ENCODE results near the gene SLC2A4RG. TPM values are rescaled to one million over a fixed set of nuclear protein-coding genes. Genes with fewer than 3 reads are reported as not detected.

Gene SLC2A4RG
- total RNA-seq, 1 donor from 2014 or later = 50.2 TPM

- TF ChIP-seq CTCF (IDR thresholded peaks at IDR 0.05; ENCODE audit: insufficient read depth, low read length, poor library complexity, severe bottlenecking) = no peak
- Histone ChIP-seq H3K36me3 (ENCODE audit: control insufficient read depth, insufficient read depth, low read length) (peaks cover 2% of the 10 kb centered on the region), H3K4me3 (ENCODE audit: low read depth, low read length) (no peak overlapping the region), H3K27me3 (ENCODE audit: control insufficient read depth, insufficient read depth, low read length) (no peaks in the 10 kb centered on the region)
- DNase-seq (ENCODE audit: low read depth) = no peak
These were observed 7.3 kb downstream of the SLC2A4RG start for GRCh38 chr20:63746751-63747315.

- DNase-seq (ENCODE audit: low read depth) = no peak
- Histone ChIP-seq H3K4me3 (ENCODE audit: low read depth, low read length) (no peak overlapping the region), H3K36me3 (ENCODE audit: control insufficient read depth, insufficient read depth, low read length) (peaks cover 2% of the 10 kb centered on the region), H3K27me3 (ENCODE audit: control insufficient read depth, insufficient read depth, low read length) (no peaks in the 10 kb centered on the region)
- no peak for TF ChIP-seq CTCF (IDR thresholded peaks at IDR 0.05; ENCODE audit: insufficient read depth, low read length, poor library complexity, severe bottlenecking)
These were observed 8.1 kb downstream of the SLC2A4RG start for GRCh38 chr20:63747622-63748069.

- no peak overlapping the region for H3K4me3 ChIP-seq (ENCODE audit: low read depth, low read length)
- H3K36me3 ChIP-seq (ENCODE audit: control insufficient read depth, insufficient read depth, low read length) = peaks cover 2% of the 10 kb centered on the region
- TF ChIP-seq CTCF (IDR thresholded peaks at IDR 0.05; ENCODE audit: insufficient read depth, low read length, poor library complexity, severe bottlenecking) = no peak
- H3K27me3 ChIP-seq (ENCODE audit: control insufficient read depth, insufficient read depth, low read length) = no peaks in the 10 kb centered on the region
- DNase-seq (ENCODE audit: low read depth) = no peak
These were observed 8.7 kb downstream of the SLC2A4RG start for GRCh38 chr20:63748070-63748933.

- no peak for TF ChIP-seq CTCF (IDR thresholded peaks at IDR 0.05; ENCODE audit: insufficient read depth, low read length, poor library complexity, severe bottlenecking)
- Histone ChIP-seq H3K27me3 (ENCODE audit: control insufficient read depth, insufficient read depth, low read length) (peaks cover under 1% of the 10 kb centered on the region), H3K36me3 (ENCODE audit: control insufficient read depth, insufficient read depth, low read length) (no peaks in the 10 kb centered on the region), H3K4me3 (ENCODE audit: low read depth, low read length) (no peak overlapping the region)
- DNase-seq (ENCODE audit: low read depth) = no peak
These were observed 9.3 kb downstream of the SLC2A4RG start for GRCh38 chr20:63748934-63749270.

- no peak for DNase-seq (ENCODE audit: low read depth)
- Histone ChIP-seq H3K4me3 (ENCODE audit: low read depth, low read length) (no peak overlapping the region), H3K36me3 (ENCODE audit: control insufficient read depth, insufficient read depth, low read length) (no peaks in the 10 kb centered on the region), H3K27me3 (ENCODE audit: control insufficient read depth, insufficient read depth, low read length) (peaks cover 3% of the 10 kb centered on the region)
- no peak for TF ChIP-seq CTCF (IDR thresholded peaks at IDR 0.05; ENCODE audit: insufficient read depth, low read length, poor library complexity, severe bottlenecking)
These were observed 10.3 kb downstream of the SLC2A4RG start for GRCh38 chr20:63749597-63750508.

All from kidney epithelial cell (primary cell).